GM12878 (cell line): ENCODE measurements around the gene DOLPP1. TPM values are rescaled to one million over a fixed set of nuclear protein-coding genes. Genes with fewer than 3 reads are reported as not detected.

Experiments used
- ATAC-seq: fragments of 200-7000 bp; cut with Tn5 transposase; 3 replicates; pipeline ENCODE4 v1.9.1; 2020; ENCODE audit warnings: mild to moderate bottlenecking, moderate library complexity
- BruUV-seq: library from RNA; stranded (reverse); fragments of 400-500 nt; replicated peaks from 2 replicates; lab custom pipeline; 2021; lab: Mats Ljungman, UMichigan
- CTCF ChIA-PET: fragments of 300-600 bp; sonication (Branson Sonifier 250); formaldehyde crosslinking; extraction: SDS; loops from one replicate; lab custom pipeline; 2021; ENCODE audit warnings: inconsistent platforms; lab: Yijun Ruan, JAX
- POLR2A ChIA-PET: fragments of 350-600 bp; formaldehyde crosslinking; extraction: SDS; loops from one replicate; lab custom pipeline; 2021; ENCODE audit warnings: inconsistent platforms; lab: Charles Lee
- RAD21 ChIA-PET: fragments of 300-600 bp; sonication (Branson Sonifier 250); formaldehyde crosslinking; loops from one replicate; lab custom pipeline; 2023; ENCODE audit warnings: antibody characterized with exemption; ENCODE audit not compliant: unreplicated experiment; lab: Charles Lee
- SMC1A ChIA-PET: fragments of 300-600 bp; sonication (Branson Sonifier 250); formaldehyde crosslinking; loops from one replicate; lab custom pipeline; 2023; ENCODE audit not compliant: unreplicated experiment, uncharacterized antibody; lab: Charles Lee
- DNase-seq: peaks from one replicate; pipeline ENCODE4 v3.0.0-alpha.2; 2011; ENCODE audit warnings: low read depth, low spot score
- FAIRE-seq: peaks from 3 replicates; lab custom pipeline; 2011; peaks lifted over from hg19 to GRCh38; lab: Jason Lieb, UNC
- H2AFZ ChIP-seq: 2 replicates; pipeline ENCODE4 v1.6.0; 2011; ENCODE audit warnings: low read depth, low read length, control low read depth; ENCODE audit not compliant: control insufficient read depth
- H3K27ac ChIP-seq: 2 replicates; pipeline ENCODE4 v1.5.1; 2011; ENCODE audit warnings: control low read depth; ENCODE audit not compliant: control insufficient read depth, insufficient read depth
- H3K27me3 ChIP-seq, 2 experiments: replicated peaks in 1 of 2; 2 replicates each; pipeline versions ENCODE4 v1.6.0 to v1.6.1; 2011; ENCODE audit warnings: low read length in 1 of 2; ENCODE audit not compliant: control insufficient read depth in 2 of 2, insufficient read depth in 2 of 2
- H3K36me3 ChIP-seq, 2 experiments: 2 replicates each; pipeline ENCODE4 v1.5.1; 2011; ENCODE audit warnings: low read length in 1 of 2; ENCODE audit not compliant: control insufficient read depth in 2 of 2, insufficient read depth in 2 of 2
- H3K4me1 ChIP-seq: 2 replicates; pipeline ENCODE4 v1.6.1; 2011; ENCODE audit warnings: mild to moderate bottlenecking, low read length, moderate library complexity, mixed read lengths; ENCODE audit not compliant: control insufficient read depth, insufficient read depth
- H3K4me2 ChIP-seq: 2 replicates; pipeline ENCODE4 v1.6.0; 2011; ENCODE audit warnings: control low read depth; ENCODE audit not compliant: control insufficient read depth, insufficient read depth
- H3K4me3 ChIP-seq: fragments of 200-600 bp; sonication (generic); 2 replicates; pipeline ENCODE4 v1.5.1; 2016
- H3K79me2 ChIP-seq: 2 replicates; pipeline ENCODE4 v1.6.0; 2011; ENCODE audit warnings: low read length; ENCODE audit not compliant: control insufficient read depth, insufficient read depth
- H3K9ac ChIP-seq: 2 replicates; pipeline ENCODE4 v1.8.0; 2011; ENCODE audit warnings: low read length, control low read depth, mixed read lengths; ENCODE audit not compliant: control insufficient read depth, insufficient read depth
- H3K9me3 ChIP-seq: replicated peaks from 3 replicates; pipeline ENCODE4 v1.5.1; 2011; ENCODE audit warnings: mild to moderate bottlenecking, low read length; ENCODE audit not compliant: control insufficient read depth, insufficient read depth
- H4K20me1 ChIP-seq: 2 replicates; pipeline ENCODE4 v1.6.0; 2011; ENCODE audit not compliant: control insufficient read depth, insufficient read depth
- IKZF2 ChIP-seq, 2 experiments: fragments of 450-650 bp; IDR thresholded peaks; 2 replicates each; pipeline ENCODE4 v1.6.1; 2017; ENCODE audit warnings: mild to moderate bottlenecking in 2 of 2, moderate library complexity in 2 of 2
- RUNX3 ChIP-seq: IDR thresholded peaks from 2 replicates; pipeline ENCODE4 v1.6.1; 2012; ENCODE audit warnings: low read length, inconsistent platforms
- TAF1 ChIP-seq: IDR thresholded peaks from 2 replicates; pipeline ENCODE4 v1.6.1; 2011; ENCODE audit warnings: mild to moderate bottlenecking, low read depth, low read length, borderline replicate concordance
- WRNIP1 ChIP-seq: IDR thresholded peaks from 2 replicates; pipeline ENCODE4 v1.6.1; 2011; ENCODE audit warnings: low read depth, low read length, improper control_type of control experiment, borderline replicate concordance
- WGBS: methylation state at CpG from one replicate; pipeline ENCODE4 v1.1.6; 2016; ENCODE audit warnings: low lambda C conversion rate; ENCODE audit not compliant: insufficient replicate concordance, insufficient coverage; ENCODE audit errors: missing lambda C conversion rate; 5-methylcytosine and 5-hydroxymethylcytosine counted together
- in situ Hi-C: fragments of 300-500 bp; cut with MboI; formaldehyde crosslinking; loops from 9 replicates; pipeline ENCODE4 v1.14.3; 2018; ENCODE audit warnings: mixed read lengths
- intact Hi-C: fragments of 100-400 bp; cut with micrococcal nuclease; formaldehyde crosslinking; loops from one replicate; pipeline ENCODE4 v1.14.2; 2022; ENCODE audit not compliant: unreplicated experiment
- polyA plus RNA-seq, 11 experiments: library from polyadenylated mRNA; depleted of rRNA in 4 of 11; unstranded in 6 of 11; stranded (reverse) in 5 of 11; fragments of >200 nt; fragmentation: Nextera tagmentation in 4 of 11; fragmentation: Illumina TruSeq in 1 of 11; extraction: Ambion mirVana in 4 of 11; extraction: Trizol in 1 of 11; gene quantifications; 1 replicate in 1 of 11; 2 replicates in 10 of 11; pipeline versions ENCODE4 v1.2.1 to v1.2.3, GENCODE V29; 2011 to 2016; ENCODE audit warnings: inconsistent platforms in 2 of 11, missing spikeins in 2 of 11, low read depth in 1 of 11
- total RNA-seq, 4 experiments: library from RNA; depleted of rRNA in 3 of 4; stranded (reverse); fragments of >200 nt in 3 of 4; fragmentation: Illumina TruSeq in 1 of 4; extraction: Trizol in 1 of 4; gene quantifications; 2 replicates each; pipeline versions ENCODE4 v1.2.1 to v1.2.3, GENCODE V29; 2013 to 2021
- TF ChIP-seq, protein P1 (sequence below): fragments of 450-650 bp; IDR thresholded peaks from 2 replicates; pipeline ENCODE4 v1.6.1; 2017; ENCODE audit warnings: mild to moderate bottlenecking, moderate library complexity

Gene DOLPP1
- total and polyA plus RNA-seq, 10 of the 15 experiments (the other 5 are each of a cell fraction or from before 2014, with no cell fraction given), result 0.76 to 19.9 (median 13.4) TPM

DNA sequence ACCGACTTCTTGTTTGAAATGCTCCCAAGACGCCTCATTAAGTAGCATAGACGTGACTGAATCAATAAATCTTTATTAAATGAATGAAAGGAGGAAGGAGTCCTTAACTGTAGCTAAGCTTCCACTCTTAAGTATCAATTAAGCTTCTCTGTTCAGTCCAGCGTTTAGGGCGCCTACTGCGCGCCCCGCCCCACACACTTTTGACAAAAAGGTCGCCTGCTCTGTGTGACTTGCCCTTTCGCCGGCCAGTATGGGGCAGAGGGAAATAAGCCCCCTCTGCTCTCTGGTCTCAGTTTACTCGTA is 662 bp upstream of the DOLPP1 start:
- Histone ChIP-seq H3K9me3 (no peaks in the 10 kb centered on the region), H3K27ac (no peak overlapping the region), H2AFZ (peak overlapping the region; percentile 97), H4K20me1 (no peaks in the 10 kb centered on the region), H3K4me3 (peak overlapping the region; percentile 88), H3K4me1 (peaks cover 12% of the 10 kb centered on the region), H3K27me3 (no peaks in the 10 kb centered on the region), H3K36me3 (peaks cover 0 to 5% of the 10 kb centered on the region in 2 experiments; a peak in 2 of 4 replicates), H3K9ac (peak overlapping the region; percentile 59), H3K79me2 (peaks cover 17% of the 10 kb centered on the region), H3K4me2 (peak overlapping the region; percentile 94)
- DNase-seq (no peak), FAIRE-seq (no peak), ATAC-seq (no peak)
- TF ChIP-seq TAF1, result no peak
- no peak for TF ChIP-seq WRNIP1
- TF ChIP-seq RUNX3, result no peak
- TF ChIP-seq, protein P1, sequence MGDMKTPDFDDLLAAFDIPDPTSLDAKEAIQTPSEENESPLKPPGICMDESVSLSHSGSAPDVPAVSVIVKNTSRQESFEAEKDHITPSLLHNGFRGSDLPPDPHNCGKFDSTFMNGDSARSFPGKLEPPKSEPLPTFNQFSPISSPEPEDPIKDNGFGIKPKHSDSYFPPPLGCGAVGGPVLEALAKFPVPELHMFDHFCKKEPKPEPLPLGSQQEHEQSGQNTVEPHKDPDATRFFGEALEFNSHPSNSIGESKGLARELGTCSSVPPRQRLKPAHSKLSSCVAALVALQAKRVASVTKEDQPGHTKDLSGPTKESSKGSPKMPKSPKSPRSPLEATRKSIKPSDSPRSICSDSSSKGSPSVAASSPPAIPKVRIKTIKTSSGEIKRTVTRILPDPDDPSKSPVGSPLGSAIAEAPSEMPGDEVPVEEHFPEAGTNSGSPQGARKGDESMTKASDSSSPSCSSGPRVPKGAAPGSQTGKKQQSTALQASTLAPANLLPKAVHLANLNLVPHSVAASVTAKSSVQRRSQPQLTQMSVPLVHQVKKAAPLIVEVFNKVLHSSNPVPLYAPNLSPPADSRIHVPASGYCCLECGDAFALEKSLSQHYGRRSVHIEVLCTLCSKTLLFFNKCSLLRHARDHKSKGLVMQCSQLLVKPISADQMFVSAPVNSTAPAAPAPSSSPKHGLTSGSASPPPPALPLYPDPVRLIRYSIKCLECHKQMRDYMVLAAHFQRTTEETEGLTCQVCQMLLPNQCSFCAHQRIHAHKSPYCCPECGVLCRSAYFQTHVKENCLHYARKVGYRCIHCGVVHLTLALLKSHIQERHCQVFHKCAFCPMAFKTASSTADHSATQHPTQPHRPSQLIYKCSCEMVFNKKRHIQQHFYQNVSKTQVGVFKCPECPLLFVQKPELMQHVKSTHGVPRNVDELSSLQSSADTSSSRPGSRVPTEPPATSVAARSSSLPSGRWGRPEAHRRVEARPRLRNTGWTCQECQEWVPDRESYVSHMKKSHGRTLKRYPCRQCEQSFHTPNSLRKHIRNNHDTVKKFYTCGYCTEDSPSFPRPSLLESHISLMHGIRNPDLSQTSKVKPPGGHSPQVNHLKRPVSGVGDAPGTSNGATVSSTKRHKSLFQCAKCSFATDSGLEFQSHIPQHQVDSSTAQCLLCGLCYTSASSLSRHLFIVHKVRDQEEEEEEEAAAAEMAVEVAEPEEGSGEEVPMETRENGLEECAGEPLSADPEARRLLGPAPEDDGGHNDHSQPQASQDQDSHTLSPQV, result no peak
- TF ChIP-seq IKZF2 (IDR thresholded peaks at IDR 0.05), result no peak
- BruUV-seq, result no TSS peak
- ChIA-PET POLR2A (interaction anchor here (0.7 to 1.6 kb wide), 5 partner anchors 41 to 132 kb away, joined by 3 to 6 read pairs (median 3); partner anchors contain the start of genes DOLK, NUP188 and SH3GLB2), SMC1A (no interaction called here), CTCF (interaction anchor here (0.8 to 1.2 kb wide), 3 partner anchors 34 to 62 kb away, joined by 3 read pairs; no protein-coding TSS in a partner anchor), RAD21 (interaction anchor here (0.7 to 1.7 kb wide), 3 partner anchors 44 to 62 kb away, joined by 5 read pairs; partner anchors contain the start of gene MIGA2)
- in situ Hi-C loops (no loop called here), intact Hi-C loops (loop anchor here (2.0 kb wide), 1 partner anchor 31 kb away; the partner anchor contains the start of genes CRAT and PTPA)
- WGBS, result under 1% methylated on average over 12 of the region's 12 CpGs
